ENCODE results near the gene OR3A2.
"Not testable (repeated sequence)": the region's sequence is repeated elsewhere in the genome, so short reads cannot be mapped to it uniquely, and the experiment has no call there.

- TF ChIP-seq CTCF (IDR thresholded peaks at IDR 0.05 in 2 of 3, conservative IDR thresholded peaks at IDR 0.05 in 1 of 3; ENCODE audit: insufficient read depth in 2 of 3, low read depth in 1 of 3, low read length in 3 of 3); TBP (optimal IDR thresholded peaks at IDR 0.05; ENCODE audit: low read depth, low read length); ZNF280B (CRISPR knock-in tag; IDR thresholded peaks at IDR 0.05); BCLAF1 (IDR thresholded peaks at IDR 0.05; ENCODE audit: borderline replicate concordance in 1 of 2, control insufficient read depth in 1 of 2, low read depth in 2 of 2, low read length in 1 of 2); ZNF507 (tag; conservative IDR thresholded peaks at IDR 0.05); RAD51 (IDR thresholded peaks at IDR 0.05; ENCODE audit: borderline replicate concordance, low read depth): not testable (repeated sequence)
Measured at GRCh38 chr17:3342782-3343181, 43.3 kb downstream of the OR3A2 start.
